GM21786 (cell line): Measurements from ENCODE around the gene TMEM97.

Experiments
- ATAC-seq: cut with Tn5 transposase; IDR thresholded peaks from one replicate; pipeline ENCODE4 v1.9.1; 2021; ENCODE audit not compliant: unreplicated experiment

TMEM97 gene

DNA sequence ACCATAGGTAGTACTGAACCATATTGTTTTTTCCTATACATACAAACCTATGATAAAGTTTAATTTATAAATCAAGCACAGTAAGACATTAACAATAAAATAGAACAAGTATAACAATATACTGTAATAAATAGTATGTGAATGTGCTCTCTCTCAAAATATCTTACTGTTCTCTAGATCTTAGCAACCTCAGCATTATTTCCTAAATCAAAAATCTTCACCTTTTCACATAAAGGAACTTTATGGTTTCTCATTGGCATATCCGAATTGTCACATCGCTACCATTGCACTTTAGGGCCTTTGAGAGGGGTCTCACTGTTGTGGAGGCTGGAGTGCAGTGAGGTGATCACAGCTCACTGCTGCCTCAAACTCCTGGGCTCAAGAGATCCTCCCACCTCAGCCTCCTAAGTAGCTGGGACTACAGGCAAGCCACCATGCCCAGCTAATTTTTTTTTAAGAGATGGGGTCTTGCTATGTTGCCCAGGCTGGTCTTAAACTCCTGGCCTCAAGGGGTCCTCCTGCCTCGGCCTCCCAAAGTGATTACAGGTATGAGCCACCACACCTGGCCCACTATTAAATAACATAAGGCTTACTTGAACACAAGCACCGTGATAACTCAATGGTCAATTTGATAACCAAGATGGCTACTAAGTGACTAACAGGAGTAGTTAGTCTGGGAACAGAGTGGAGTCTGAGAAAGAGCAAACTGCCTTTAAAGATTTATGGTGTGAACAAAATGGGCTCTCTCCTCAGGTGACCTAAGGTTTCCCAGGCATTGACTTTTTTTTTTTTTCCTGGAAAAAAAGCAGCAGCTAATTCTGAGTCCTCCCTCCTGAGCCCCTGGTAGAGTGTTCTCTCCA is 2.9 kb upstream of the TMEM97 start:
- ATAC-seq = no peak

DNA sequence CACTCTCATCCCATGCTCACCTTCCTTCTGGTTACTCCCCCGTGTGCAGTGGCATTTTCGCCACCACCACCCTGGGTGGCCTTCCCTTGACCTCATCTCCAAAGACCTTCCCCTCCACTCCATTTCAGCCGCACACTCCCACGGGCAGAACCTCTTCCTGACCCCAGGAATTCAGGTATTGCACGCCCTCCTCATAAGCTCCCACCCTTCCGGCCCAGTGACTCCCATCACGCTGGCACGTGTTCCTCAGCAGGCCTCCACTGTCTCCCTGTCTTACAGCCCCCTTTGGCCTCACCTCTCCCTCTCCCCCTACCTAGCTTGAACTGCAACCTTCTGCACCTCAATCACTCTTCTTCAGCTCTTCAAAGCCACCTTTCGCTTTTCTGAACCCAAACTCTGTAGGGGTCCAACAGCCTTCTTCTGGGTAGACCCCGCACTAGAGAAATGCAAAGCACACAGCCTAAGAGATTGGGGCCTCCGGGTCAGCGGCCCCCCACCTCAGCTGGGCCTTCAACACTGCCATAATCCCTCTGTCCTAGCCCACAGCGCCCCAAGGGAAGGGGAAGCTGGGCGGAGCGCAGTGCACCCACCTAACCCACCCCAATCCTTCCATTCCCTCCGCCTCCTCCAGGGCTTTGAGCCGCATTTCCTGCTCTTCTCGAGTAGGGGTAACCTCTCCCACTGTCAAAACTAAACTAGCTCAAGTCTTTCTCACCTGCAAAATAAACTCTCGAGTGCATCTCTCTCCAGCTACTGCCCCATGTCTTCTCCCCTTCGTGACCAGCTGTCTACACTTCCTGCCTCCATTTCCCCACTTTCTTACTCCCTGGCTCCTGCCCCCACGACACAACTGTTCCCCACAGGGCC is 1.7 kb upstream of the TMEM97 start:
- ATAC-seq = no peak

DNA sequence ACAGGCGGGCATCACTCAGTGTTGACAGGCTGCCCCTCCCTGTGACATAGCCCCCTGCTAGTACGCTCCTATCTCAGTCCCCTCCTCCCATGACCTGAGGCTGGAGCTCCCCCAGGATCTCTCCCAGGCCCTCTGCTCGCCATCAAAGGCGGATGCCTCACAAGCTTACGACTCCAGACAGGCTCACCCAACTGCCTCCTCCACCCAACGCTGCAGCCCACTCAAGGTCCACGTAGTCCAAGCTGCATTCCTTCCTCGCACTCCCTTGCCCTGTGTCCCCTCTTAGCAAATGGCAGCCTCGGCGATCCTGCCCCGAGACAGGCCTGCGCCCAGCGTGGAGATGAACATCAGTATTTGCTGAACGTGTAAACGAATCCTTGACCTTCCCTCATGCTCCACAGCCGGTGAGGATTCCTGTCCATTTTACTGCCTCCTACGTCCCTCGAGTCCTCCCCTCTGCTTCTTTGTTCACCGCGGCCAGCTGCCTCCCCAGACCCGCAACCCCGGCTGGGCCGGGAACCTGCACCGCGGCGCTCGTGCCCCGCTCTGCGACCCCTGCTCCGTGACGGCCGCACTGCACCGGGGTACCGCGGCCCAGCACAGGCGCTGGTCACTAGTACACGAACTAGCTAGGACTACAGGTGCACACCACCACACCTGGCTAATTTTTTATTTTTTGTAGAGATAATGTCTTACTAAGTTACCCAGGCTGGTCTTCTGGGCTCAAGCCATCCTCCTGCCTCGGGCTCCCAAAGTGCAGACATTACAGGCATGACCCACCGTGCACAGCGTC is 838 bp upstream of the TMEM97 start:
- peak; percentile 2 for ATAC-seq

DNA sequence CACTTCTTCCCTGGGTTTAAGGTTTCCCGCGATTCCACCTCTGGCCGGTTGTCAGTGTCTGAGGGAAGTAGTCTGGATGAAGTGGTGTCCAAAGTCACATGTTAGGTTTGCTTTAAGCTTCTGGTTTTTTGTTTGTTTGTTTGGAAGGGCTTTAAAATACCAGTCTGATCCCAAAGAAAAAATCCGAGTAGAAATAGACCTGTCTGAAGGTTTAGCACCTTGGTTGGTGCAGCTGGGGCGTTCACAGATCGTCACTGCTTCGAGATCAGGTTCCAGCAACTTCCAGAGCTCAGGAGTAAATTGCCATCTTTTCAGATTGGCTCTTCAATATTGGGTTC is 567 bp downstream of the TMEM97 start:
- ATAC-seq = no peak

DNA sequence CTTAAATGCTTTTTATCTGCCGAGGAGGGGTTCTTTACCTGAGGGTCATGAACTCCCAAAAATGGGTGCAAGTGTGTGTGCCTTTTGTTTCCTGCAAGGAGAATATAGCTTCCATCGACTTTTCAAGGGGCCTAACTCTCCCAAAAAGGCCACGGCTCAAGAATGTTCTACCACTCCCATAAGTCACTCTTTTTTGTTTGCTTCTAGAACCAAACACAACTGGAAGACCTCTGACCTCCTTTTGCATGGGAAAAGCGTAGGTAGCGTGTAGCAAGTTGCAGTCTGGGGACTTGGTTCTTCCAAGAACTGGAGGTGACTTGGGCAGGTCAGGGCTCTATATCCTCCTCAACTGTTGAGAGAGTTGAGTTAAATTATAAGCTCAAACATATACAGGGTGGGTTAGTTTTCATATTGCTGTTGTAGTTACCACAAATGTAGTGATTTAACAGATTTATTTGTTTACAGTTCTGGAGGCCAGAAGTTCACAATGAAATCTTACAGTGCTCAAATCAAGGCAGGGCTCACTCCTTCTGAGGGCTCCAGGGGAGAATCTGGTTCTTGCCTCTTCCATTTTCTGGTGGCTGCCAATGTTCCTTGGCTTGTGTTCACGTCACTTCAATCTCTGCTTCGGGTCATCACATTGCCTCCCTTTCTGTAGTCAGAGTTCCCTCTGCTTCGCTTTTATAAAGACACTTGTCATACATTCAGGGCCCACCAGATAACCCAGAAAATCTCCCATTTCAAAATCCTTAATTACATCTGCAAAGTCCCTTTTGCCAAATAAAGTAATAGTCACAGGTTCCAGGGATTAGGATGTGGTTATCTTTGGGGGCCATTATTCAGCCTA is 1.4 kb downstream of the TMEM97 start:
- ATAC-seq = no peak

DNA sequence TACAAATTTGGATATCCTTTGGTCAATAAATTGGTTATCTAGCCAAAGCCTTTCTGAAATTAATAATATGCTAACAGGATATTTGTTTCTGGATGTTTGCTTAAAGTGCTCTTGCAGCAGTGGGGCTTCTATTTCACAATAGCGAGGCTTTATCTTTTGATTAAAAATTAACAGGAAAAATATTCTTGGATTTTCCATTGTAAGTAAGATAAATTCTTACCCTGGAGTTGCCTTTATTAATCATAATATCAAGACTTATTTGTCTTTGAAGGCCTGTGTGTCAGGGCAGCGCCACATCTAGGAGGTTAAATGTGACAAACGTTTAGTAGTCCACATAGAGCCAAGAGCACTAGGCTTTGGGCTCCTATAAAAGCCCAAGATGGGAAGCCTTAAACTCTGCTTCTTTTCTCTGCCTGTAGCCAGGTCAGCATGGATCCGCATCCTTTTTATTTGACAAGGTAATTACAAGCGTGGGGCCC is 5.3 kb downstream of the TMEM97 start:
- no peak for ATAC-seq

DNA sequence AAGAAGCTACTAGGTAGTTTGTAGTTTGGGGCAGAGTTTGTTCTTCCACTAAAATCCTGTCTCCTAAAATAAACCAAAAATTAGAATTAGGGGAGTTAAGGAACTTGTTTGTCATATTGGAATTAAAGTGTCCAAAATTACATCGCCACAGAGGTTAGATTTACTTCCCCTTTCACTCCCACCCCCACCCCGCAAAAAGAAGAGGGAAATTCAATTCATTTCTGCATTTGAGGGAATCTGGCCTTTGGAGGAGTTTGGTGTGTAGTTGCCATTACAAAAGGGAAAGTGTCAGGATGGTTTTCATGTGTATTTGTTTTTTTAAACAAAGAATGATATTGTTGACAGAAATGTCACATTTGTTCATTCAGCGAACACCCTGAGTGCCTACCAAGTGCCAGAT is 5.8 kb downstream of the TMEM97 start:
- no peak for ATAC-seq

DNA sequence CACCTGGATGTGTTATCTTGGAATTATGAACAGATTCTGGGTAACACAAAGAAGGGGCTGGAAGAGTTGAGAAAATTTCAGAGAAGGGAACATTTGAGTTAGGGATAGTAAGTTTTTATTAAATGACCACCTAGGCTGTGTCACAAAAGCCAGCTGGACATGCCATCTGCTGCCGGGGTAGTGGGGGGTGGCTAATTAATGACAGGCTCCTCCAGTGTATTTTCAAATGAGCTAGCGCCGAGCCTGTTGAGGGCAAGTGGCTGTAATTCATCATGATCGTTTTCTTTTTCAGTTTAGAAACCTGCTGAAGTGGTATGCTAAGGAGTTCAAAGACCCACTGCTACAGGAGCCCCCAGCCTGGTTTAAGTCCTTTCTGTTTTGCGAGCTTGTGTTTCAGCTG is 6.2 kb downstream of the TMEM97 start:
- ATAC-seq = no peak

DNA sequence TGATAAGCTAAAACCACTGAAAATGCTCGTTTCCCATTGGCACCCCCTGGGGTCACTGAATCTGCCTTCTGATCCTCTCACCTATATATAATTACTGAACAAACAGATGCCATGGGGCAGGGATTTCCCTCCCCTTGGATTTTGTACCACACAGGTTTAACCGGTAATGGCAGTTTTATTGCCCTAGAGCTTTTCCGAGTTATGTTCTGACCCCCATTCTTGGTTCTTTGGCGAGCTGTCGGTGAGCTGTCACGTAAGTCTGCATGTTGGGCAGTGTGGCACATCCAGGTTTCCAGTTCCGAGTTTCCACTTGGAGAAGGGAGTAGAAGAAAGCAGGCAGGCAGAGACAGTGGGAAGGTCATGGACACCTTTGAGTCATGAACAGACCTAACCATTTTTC is 7.1 kb downstream of the TMEM97 start:
- ATAC-seq = no peak

DNA sequence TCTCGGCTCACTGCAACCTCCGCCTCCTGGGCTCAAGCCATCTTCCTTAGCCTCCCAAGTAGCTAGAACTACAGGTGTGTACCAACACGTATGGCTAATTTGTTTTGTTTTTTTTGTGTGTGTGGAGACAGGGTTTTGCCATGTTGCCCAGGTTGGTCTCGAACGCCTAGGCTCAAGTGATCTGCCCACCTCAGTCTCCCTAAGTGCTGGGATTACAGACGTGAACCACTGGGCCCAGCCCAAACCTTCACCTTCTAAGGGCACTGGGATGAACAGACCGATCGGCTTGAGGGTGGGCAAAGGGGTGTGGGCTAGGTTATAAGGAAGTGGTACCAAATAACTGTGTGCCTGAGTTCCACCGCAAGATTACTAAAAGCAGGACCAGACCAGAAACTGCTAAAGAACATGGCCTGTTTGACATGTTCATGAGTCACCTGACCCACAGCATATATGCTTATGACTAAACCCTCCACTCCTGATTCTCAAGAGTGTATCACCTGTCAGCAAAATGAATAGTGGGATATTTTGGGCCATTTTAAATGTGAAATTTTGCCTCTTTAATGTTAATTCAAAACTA is 8.1 kb downstream of the TMEM97 start:
- no peak for ATAC-seq

DNA sequence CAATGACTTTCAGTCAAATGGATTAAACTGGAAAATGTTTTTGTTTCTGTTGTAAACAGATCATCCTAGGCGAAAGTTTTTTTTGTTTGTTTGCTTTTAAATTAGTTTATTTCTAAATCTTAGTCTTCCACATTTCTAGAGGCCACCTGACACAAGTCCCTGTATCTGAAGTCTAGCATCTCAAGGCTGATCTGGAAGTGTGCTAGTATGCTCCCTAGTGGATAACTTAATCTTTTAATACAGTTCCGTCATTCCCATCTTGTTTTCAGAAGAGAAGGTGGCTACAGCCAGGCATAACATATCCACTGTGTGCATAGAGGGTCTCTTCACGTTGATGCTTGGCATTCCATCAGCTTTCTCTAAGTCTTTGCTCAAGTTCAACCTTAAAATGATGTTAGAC is 8.7 kb downstream of the TMEM97 start:
- ATAC-seq = no peak

DNA sequence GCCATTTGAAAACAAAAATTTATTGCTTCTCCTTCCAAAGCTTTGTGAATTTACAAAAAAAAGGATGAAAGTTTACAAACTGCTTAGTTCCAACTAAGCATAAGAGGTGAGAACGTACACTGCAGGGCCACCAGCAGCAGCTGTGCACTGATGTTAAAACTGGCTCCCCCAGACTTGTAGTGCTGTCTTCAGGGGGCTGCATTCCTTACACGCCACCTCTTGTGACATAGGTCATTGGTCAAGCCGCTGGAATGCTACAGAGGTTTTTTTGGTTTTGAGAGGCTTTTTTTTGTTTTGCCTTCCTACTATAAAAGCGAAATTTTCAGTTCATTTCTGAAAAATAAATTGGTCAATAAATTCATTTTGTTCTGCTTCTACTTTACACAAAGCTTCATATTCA is 9.3 kb downstream of the TMEM97 start:
- no peak for ATAC-seq

DNA sequence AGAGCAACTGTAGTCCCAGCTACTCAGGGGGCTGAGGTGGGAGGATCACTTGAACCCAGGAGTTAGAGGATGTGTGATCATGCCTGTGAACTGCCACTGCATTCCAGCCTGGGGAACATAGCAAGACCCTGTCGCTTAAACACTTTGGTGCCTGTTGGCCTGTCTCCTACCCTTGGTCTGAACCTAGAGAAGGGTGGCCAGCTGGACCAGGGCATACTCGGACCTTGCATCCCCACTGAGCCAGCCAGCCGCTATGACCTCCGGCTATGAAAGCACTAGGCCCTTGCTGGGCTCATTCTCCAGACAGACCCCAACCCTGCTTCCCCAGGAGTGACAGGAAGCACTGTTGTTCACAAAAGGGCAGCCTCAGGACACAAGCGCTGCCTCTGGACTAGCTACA is 11.7 kb downstream of the TMEM97 start:
- ATAC-seq = no peak

DNA sequence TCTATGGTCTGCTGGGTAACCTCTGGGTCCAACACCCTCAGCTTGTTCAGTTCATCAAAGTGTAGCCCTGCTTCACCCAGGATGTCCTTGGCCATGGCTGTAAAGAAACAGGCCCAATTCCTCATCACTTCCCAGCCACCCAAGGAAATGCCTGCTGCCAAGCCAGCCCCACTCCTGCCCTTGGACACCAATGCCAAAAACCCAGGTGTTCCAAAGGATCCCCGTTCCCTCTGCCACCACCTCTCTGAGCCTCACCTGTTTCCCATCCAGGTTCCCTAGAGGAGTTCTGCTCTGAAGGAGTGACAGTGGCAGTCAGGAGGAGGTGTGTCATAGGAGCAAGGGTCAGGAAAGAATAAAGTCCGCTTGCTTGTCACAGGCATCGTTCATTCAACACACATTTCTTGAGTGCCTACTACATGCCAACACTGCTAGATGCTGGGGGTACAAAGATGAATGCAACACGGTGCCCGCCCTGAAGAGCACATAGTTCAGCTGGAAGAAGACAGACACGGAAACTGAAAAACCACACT is 13.0 kb downstream of the TMEM97 start:
- ATAC-seq = no peak

DNA sequence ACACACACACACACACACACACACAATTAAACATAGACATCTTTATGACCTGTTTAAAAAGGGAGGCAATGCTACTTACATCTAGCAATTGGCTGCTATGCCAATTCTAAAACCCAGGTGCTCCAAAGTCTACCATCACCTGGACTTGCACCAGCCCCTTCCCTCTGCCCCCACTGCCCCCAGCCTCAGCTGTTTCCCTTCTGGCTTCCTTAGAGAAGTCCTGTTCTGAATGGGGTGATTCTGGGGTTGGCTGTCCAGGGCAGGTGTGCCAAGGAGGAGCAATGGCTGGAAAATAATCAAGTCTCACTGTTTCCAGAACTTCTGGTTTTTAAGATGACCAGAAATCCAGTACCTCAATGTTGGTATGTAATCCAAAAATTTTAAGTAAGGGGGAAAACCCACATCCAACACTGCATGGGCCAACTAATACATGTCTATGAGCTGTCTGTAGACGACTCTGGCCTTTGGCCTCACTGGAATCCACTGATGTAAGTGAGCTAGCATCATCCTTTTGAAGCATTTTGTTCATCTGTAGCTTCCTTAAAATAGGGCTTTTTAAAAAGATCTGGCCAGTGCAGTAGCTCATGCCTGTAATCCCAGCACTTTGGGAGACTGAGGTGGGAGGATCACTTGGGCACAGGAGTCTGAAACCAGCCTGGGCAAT is 14.2 kb downstream of the TMEM97 start:
- no peak for ATAC-seq

DNA sequence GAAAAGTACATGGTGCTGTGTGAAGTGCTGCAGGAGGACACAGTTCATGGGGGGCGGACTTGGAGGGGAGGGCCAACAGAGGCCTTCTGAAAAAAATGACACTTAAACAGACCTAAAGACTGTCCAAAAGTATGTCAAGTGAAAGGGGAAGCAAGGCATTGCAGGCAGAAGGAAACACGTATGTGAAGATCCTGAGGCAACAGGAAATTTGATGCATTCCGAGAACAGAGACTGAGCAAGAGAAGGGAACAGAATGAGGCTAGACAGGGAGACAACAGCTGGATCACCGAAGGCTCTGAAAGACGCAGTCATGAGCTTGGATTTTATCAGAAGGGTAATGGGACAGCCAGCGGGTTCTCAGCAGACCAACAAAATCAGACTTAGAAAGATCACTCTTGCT is 15.2 kb downstream of the TMEM97 start:
- no peak for ATAC-seq

DNA sequence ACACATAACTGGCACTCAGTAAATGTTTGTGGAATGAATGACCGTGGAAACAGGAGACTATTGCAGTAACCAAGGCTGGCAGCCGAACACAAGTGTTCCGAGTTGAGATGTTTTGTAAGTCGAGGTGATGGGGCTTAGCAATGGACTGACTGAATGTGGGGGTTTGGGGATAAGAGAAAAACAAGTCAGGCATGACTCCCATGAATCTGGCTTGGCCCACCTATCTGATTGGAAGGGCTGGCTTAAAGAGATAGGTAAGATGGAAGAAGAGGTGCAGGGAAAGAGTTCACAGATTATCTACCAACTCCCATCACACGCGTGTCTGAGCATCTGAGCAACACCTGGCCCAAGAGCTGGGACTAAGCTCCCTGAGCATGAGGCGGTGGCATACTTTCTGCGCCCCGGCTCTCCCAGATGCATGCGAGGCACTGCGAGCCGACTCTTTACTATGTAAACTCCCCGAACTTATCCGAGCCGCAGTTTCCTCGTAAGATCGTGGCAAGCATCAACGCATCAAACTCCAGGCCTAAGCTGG is 15.7 kb downstream of the TMEM97 start:
- ATAC-seq = no peak

DNA sequence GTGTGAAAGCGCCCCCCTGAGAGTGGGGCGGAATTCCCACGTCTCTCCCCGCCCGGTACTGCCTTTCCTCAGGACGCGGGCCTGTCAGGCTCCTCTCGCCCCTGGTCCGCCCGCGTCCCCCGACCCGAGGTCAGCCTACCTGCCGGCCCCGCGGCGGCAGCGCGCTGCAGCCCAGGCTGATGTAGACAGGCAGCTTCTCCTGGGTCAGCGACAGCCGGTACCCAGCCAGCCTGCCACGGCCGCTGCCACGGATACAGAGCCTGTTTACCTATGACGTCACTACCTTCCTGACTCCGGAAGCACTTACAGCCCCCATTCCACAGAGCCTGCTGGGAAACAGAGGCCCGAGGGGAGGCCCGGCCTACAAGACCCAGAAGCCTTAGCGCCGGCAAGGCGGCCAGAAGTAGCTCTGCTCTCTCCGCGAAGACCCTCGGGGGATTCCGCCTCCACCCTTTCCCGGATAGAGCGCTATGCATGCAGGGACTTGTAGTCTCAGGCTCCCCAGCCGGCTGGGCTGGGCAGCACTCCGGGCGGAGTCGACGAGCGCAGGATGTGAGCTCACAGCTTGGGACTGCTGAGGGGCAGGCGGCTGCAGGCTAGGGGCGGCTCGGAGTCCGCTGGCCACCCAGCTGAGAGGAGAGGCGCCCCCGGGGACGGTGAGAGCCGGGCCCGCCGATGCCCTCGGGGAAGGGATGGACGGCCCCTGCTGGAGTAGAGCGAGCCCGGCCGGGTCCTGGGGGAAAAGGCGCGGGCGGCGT is 16.4 kb downstream of the TMEM97 start, which contains the start of the genes IFT20 and TNFAIP1:
IFT20 (minus strand) TSS at position 272 of the 758 bp plus-strand sequence. CDS start 3,487 bp downstream, outside the sequence.
TNFAIP1 (plus strand) TSS at position 561 of the 758 bp plus-strand sequence. CDS start 3,761 bp downstream, outside the sequence.
- peak; percentile 96 for ATAC-seq
